LHCN-M2 (cell line): ENCODE results near the gene NOL4L. TPM values are rescaled to one million over a fixed set of nuclear protein-coding genes. Genes with fewer than 3 reads are reported as not detected.

Source experiments
- DNase-seq: peaks from one replicate; pipeline ENCODE4 v3.0.0-alpha.2; 2012; ENCODE audit warnings: low read depth
- total RNA-seq: library from RNA; depleted of rRNA; stranded (reverse); fragments of >200 nt; gene quantifications from 2 replicates; pipeline ENCODE4 v1.2.3, GENCODE V29; 2014

Gene NOL4L
- total RNA-seq, 1 experiment from 2014 or later, result 3.0 TPM

GRCh38 chr20:32541323-32542258 lies 43.5 kb downstream of the NOL4L start:
- no peak for DNase-seq

GRCh38 chr20:32539817-32540675 lies 45.1 kb downstream of the NOL4L start:
- no peak for DNase-seq

GRCh38 chr20:32539026-32539816 lies 45.9 kb downstream of the NOL4L start:
- no peak for DNase-seq

- no peak for DNase-seq
Observed at GRCh38 chr20:32538526-32538939, 46.6 kb downstream of the NOL4L start.

GRCh38 chr20:32537657-32538525 lies 47.2 kb downstream of the NOL4L start:
- no peak for DNase-seq

- DNase-seq, result no peak
Observed at GRCh38 chr20:32536851-32537656, 48.1 kb downstream of the NOL4L start.

GRCh38 chr20:32535953-32536823 lies 48.9 kb downstream of the NOL4L start:
- no peak for DNase-seq

- DNase-seq, result no peak
Observed at GRCh38 chr20:32535316-32535952, 49.7 kb downstream of the NOL4L start.

- DNase-seq, result no peak
Observed at GRCh38 chr20:32534661-32535240, 50.4 kb downstream of the NOL4L start.

- DNase-seq, result no peak
Observed at GRCh38 chr20:32533732-32534131, 51.4 kb downstream of the NOL4L start.

GRCh38 chr20:32532246-32532645 lies 52.9 kb downstream of the NOL4L start:
- no peak for DNase-seq

GRCh38 chr20:32528905-32529670 lies 56.0 kb downstream of the NOL4L start:
- DNase-seq, result no peak

- DNase-seq, result no peak
Observed at GRCh38 chr20:32528171-32528891, 56.8 kb downstream of the NOL4L start.

GRCh38 chr20:32527447-32528055 lies 57.6 kb downstream of the NOL4L start:
- DNase-seq, result no peak

- no peak for DNase-seq
Observed at GRCh38 chr20:32527052-32527446, 58.1 kb downstream of the NOL4L start.

GRCh38 chr20:32526541-32526940 lies 58.6 kb downstream of the NOL4L start:
- no peak for DNase-seq
